Thyroid gland (tissue), 4 donors: Measurements from ENCODE around the gene PRAMEF4.
"Not testable (repeated sequence)": the region's sequence is repeated elsewhere in the genome, so short reads cannot be mapped to it uniquely, and the experiment has no call there.

Experiments used
- POLR2A ChIP-seq, 2 donors: fragments of 450-650 bp; IDR thresholded peaks; one replicate each; pipeline ENCODE4 v1.6.1; 2017; ENCODE audit warnings: antibody characterized with exemption in 2 of 2, mild to moderate bottlenecking in 2 of 2, moderate library complexity in 1 of 2
- TF ChIP-seq, protein P1 (sequence below), 6 experiments: fragments of 200-600 bp in 3 of 6; fragments of 450-650 bp in 3 of 6; sonication (generic) in 3 of 6; IDR thresholded peaks; one replicate each; pipeline ENCODE4 v1.5.1; 2016 to 2019; ENCODE audit warnings: antibody characterized with exemption in 6 of 6, mild to moderate bottlenecking in 2 of 6, inconsistent platforms in 1 of 6, moderate library complexity in 1 of 6

- TF ChIP-seq, protein P1, sequence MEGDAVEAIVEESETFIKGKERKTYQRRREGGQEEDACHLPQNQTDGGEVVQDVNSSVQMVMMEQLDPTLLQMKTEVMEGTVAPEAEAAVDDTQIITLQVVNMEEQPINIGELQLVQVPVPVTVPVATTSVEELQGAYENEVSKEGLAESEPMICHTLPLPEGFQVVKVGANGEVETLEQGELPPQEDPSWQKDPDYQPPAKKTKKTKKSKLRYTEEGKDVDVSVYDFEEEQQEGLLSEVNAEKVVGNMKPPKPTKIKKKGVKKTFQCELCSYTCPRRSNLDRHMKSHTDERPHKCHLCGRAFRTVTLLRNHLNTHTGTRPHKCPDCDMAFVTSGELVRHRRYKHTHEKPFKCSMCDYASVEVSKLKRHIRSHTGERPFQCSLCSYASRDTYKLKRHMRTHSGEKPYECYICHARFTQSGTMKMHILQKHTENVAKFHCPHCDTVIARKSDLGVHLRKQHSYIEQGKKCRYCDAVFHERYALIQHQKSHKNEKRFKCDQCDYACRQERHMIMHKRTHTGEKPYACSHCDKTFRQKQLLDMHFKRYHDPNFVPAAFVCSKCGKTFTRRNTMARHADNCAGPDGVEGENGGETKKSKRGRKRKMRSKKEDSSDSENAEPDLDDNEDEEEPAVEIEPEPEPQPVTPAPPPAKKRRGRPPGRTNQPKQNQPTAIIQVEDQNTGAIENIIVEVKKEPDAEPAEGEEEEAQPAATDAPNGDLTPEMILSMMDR (IDR thresholded peaks at IDR 0.05): not testable (repeated sequence)
- not testable (repeated sequence) for TF ChIP-seq POLR2A (IDR thresholded peaks at IDR 0.05)
These were observed 38.4 kb upstream of the PRAMEF4 start for GRCh38 chr1:12924368-12924767.
